Adrenal gland (tissue), 5 donors: Measurements from ENCODE around the gene PACRG.

Experiments
- CTCF ChIP-seq, 6 experiments: fragments of 450-650 bp in 4 of 6; fragments of 200-600 bp in 2 of 6; sonication (generic) in 1 of 6; IDR thresholded peaks; 1 replicate in 5 of 6; 2 replicates in 1 of 6; pipeline versions ENCODE4 v1.5.1 to v1.8.0; 2016 to 2021; ENCODE audit warnings: antibody characterized with exemption in 6 of 6, mild to moderate bottlenecking in 2 of 6, moderate library complexity in 1 of 6
- POLR2A ChIP-seq, 2 donors: fragments of 450-650 bp; IDR thresholded peaks; one replicate each; pipeline ENCODE4 v1.6.1; 2017; ENCODE audit warnings: antibody characterized with exemption in 2 of 2, mild to moderate bottlenecking in 2 of 2, moderate library complexity in 1 of 2
- donor health status: DM: no; HTN: no; CAD: no.

- TF ChIP-seq CTCF (IDR thresholded peaks at IDR 0.05) (no peak), POLR2A (IDR thresholded peaks at IDR 0.05) (no peak)
Observed at GRCh38 chr6:162679681-162680080, 48.1 kb upstream of the PACRG start.
